Gastroesophageal sphincter (tissue), 3 donors: ENCODE results near the gene SLC19A2.

Experiments
- POLR2A ChIP-seq, 2 donors: fragments of 450-650 bp; IDR thresholded peaks; one replicate each; pipeline ENCODE4 v1.6.1; 2017; ENCODE audit warnings: antibody characterized with exemption in 2 of 2, mild to moderate bottlenecking in 2 of 2, moderate library complexity in 1 of 2
- TF ChIP-seq, protein P1 (sequence below), 4 experiments: fragments of 200-600 bp in 2 of 4; fragments of 450-650 bp in 2 of 4; sonication (generic) in 1 of 4; IDR thresholded peaks; one replicate each; pipeline ENCODE4 v1.5.1; 2017 to 2019; ENCODE audit warnings: antibody characterized with exemption in 4 of 4, mild to moderate bottlenecking in 2 of 4, moderate library complexity in 2 of 4

- no peak for TF ChIP-seq POLR2A (IDR thresholded peaks at IDR 0.05)
- TF ChIP-seq, protein P1, sequence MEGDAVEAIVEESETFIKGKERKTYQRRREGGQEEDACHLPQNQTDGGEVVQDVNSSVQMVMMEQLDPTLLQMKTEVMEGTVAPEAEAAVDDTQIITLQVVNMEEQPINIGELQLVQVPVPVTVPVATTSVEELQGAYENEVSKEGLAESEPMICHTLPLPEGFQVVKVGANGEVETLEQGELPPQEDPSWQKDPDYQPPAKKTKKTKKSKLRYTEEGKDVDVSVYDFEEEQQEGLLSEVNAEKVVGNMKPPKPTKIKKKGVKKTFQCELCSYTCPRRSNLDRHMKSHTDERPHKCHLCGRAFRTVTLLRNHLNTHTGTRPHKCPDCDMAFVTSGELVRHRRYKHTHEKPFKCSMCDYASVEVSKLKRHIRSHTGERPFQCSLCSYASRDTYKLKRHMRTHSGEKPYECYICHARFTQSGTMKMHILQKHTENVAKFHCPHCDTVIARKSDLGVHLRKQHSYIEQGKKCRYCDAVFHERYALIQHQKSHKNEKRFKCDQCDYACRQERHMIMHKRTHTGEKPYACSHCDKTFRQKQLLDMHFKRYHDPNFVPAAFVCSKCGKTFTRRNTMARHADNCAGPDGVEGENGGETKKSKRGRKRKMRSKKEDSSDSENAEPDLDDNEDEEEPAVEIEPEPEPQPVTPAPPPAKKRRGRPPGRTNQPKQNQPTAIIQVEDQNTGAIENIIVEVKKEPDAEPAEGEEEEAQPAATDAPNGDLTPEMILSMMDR (IDR thresholded peaks at IDR 0.05), result no peak
Measured at GRCh38 chr1:169460191-169460833, 25.4 kb downstream of the SLC19A2 start.
